ENCODE results near the gene OSTM1. TPM values are rescaled to one million over a fixed set of nuclear protein-coding genes. Genes with fewer than 3 reads are reported as not detected.

The OSTM1 gene
- total RNA-seq, 2 donors from 2014 or later: 44.6 to 73.1 TPM

DNA sequence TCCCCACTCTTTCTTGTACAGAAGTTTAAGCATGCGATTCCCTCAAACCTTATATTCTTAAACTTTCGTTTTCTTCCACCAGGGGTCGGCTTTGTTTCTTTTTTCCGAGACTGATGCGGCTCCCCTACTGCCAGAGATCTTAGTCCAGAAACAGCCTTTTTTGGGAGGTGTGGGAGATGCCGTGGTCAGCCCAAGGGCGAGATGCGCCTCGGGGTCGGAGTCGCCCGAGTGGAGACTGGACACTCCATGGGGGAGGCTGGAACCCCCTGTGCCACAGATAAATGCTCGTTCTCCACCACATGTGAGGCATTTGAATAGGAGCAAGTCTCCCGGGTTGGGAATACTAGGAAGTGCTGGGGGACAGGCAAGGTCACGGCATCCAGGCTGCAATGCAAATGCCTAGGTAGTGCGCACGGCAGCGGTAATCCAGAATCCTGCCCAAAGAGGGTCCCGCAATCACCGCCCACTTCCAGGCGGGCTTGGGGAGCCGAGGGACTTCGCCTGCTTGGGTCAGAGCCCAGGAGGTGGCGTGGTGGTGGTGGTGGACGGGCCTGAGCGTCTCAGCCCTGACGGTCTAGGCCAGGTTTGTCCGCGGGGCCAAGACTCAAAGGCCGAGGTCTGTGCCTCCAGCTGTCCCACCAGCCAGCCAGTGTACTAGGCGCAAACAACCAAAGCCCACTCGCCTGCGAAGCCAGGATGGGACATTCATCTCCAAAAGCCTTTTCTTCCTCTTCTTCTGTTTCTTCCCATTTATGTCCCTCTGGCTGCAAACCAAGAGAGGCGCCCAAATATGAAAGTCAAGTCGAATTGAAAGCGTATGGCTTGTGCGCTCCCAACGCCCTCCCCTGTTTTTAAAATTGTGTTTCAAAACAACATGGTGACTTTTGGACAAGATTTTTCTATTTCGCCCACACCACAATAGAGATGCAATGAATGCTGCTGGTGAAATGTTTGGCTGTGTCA lies 39.3 kb upstream of the OSTM1 start:
- Histone ChIP-seq H3K4me3 (no peak overlapping the region), H3K4me1 (replicated peaks) (peaks cover 2% of the 10 kb centered on the region), H3K36me3 (no peaks in the 10 kb centered on the region), H3K27ac (no peak overlapping the region), H3K9me3 (no peaks in the 10 kb centered on the region), H3K27me3 (replicated peaks; ENCODE audit: insufficient read depth) (peaks cover 12% of the 10 kb centered on the region)
- WGBS: 23% methylated on average over 31 of the region's 39 CpGs
- no peak for DNase-seq (ENCODE audit: low spot score)
- TF ChIP-seq POLR2AphosphoS5 (IDR thresholded peaks at IDR 0.05) (no peak), POLR2A (IDR thresholded peaks at IDR 0.05) (no peak)
- TF ChIP-seq, protein P1, sequence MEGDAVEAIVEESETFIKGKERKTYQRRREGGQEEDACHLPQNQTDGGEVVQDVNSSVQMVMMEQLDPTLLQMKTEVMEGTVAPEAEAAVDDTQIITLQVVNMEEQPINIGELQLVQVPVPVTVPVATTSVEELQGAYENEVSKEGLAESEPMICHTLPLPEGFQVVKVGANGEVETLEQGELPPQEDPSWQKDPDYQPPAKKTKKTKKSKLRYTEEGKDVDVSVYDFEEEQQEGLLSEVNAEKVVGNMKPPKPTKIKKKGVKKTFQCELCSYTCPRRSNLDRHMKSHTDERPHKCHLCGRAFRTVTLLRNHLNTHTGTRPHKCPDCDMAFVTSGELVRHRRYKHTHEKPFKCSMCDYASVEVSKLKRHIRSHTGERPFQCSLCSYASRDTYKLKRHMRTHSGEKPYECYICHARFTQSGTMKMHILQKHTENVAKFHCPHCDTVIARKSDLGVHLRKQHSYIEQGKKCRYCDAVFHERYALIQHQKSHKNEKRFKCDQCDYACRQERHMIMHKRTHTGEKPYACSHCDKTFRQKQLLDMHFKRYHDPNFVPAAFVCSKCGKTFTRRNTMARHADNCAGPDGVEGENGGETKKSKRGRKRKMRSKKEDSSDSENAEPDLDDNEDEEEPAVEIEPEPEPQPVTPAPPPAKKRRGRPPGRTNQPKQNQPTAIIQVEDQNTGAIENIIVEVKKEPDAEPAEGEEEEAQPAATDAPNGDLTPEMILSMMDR (IDR thresholded peaks at IDR 0.05): peak; percentile 25 to 68 (median 64)
- intact Hi-C loops (cut with DNase I): loop anchor here (5.0 to 10.0 kb wide), 2 partner anchors 381 to 413 kb away; no protein-coding TSS in a partner anchor

DNA sequence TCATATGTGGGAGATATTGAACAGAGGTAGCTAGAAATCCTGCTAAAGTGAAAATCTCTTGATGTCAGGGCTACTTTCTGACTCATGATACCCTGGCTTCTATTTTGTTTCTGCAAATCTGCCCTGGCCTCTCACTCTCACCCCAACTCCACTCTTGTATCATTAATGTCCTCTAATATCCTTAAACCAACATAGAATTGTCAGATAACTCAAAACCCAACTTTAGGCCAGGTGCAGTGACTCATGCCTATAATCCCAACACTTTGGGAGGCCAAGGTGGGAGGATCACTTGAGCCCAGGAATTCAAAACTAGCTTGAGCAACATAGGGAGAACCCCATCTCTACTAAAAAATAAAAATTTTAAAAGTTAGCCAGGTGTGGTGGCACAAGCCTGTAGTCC lies 33.8 kb upstream of the OSTM1 start:
- no peak for TF ChIP-seq POLR2A (IDR thresholded peaks at IDR 0.05)
- no peak for TF ChIP-seq POLR2AphosphoS5 (IDR thresholded peaks at IDR 0.05)
- TF ChIP-seq, protein P1 (IDR thresholded peaks at IDR 0.05): no peak
- Histone ChIP-seq H3K36me3 (no peaks in the 10 kb centered on the region), H3K27me3 (replicated peaks; ENCODE audit: insufficient read depth) (no peaks in the 10 kb centered on the region), H3K4me1 (replicated peaks) (no peaks in the 10 kb centered on the region), H3K27ac (no peak overlapping the region), H3K9me3 (no peaks in the 10 kb centered on the region), H3K4me3 (no peak overlapping the region)
- DNase-seq (ENCODE audit: low spot score): no peak
- intact Hi-C loops (cut with DNase I): no loop called here

DNA sequence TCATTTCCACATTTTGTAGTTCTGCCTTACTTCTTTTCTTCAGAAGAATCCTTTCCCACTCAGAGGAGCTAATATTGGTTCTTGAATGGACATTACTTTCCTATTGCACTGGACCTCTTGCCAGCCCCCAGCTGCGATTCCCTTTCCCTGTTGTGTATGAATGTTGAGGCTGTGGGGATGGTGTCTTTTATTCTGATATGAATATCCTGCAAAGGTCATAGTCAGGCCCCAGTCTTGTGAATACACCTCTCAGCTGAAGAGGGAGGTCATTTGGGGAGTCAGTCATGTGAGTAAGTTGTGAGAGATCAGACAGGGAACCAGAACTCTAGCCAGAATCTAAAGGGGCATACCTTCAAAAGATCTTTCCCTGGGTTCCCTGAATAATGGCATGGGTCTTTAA lies 32.6 kb upstream of the OSTM1 start:
- no peaks in the 10 kb centered on the region for H3K27me3 ChIP-seq (replicated peaks; ENCODE audit: insufficient read depth)
- intact Hi-C loops (cut with DNase I): no loop called here
- H3K4me1 ChIP-seq (replicated peaks): no peaks in the 10 kb centered on the region
- DNase-seq (ENCODE audit: low spot score): no peak
- no peak overlapping the region for H3K27ac ChIP-seq
- 96% methylated on average over 1 of the region's 1 CpG for WGBS
- no peak for TF ChIP-seq POLR2A (IDR thresholded peaks at IDR 0.05)
- TF ChIP-seq POLR2AphosphoS5 (IDR thresholded peaks at IDR 0.05): no peak
- TF ChIP-seq, protein P1 (IDR thresholded peaks at IDR 0.05): no peak
- no peaks in the 10 kb centered on the region for H3K36me3 ChIP-seq
- no peaks in the 10 kb centered on the region for H3K9me3 ChIP-seq
- no peak overlapping the region for H3K4me3 ChIP-seq

GRCh38 chr6:108106694-108107093 lies 32.2 kb upstream of the OSTM1 start:
- intact Hi-C loops (cut with DNase I): no loop called here
- Histone ChIP-seq H3K36me3 (no peaks in the 10 kb centered on the region), H3K27ac (no peak overlapping the region), H3K9me3 (no peaks in the 10 kb centered on the region), H3K4me3 (no peak overlapping the region), H3K27me3 (replicated peaks; ENCODE audit: insufficient read depth) (no peaks in the 10 kb centered on the region), H3K4me1 (replicated peaks) (no peaks in the 10 kb centered on the region)
- WGBS: 78% methylated on average over 1 of the region's 1 CpG
- DNase-seq (ENCODE audit: low spot score): no peak
- no peak for TF ChIP-seq POLR2A (IDR thresholded peaks at IDR 0.05)
- no peak for TF ChIP-seq POLR2AphosphoS5 (IDR thresholded peaks at IDR 0.05)
- TF ChIP-seq, protein P1 (IDR thresholded peaks at IDR 0.05): no peak

DNA sequence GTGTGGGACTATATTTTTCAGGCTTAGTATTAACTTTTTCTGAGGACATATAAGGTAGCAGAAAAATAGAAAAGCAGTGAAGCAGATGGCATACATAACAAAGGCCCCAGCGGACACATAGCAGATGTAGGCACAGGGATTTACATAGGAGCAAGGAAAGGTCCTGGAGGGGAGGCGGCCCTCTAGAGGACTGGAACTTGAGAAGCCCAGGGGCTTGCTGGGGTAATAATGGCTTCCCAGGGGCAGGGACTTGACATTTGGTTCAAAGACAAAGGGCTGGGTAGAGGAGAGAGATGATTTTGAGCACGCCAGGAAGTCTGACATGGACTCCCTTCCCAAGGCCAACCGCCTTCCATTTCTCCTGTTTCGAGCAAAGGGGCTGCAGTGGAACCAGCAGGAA lies 31.7 kb upstream of the OSTM1 start:
- intact Hi-C loops (cut with DNase I): no loop called here
- WGBS: 93% methylated on average over 5 of the region's 5 CpGs
- Histone ChIP-seq H3K27me3 (replicated peaks; ENCODE audit: insufficient read depth) (no peaks in the 10 kb centered on the region), H3K4me3 (no peak overlapping the region), H3K36me3 (no peaks in the 10 kb centered on the region), H3K4me1 (replicated peaks) (no peaks in the 10 kb centered on the region), H3K27ac (no peak overlapping the region), H3K9me3 (no peaks in the 10 kb centered on the region)
- DNase-seq (ENCODE audit: low spot score): no peak
- no peak for TF ChIP-seq POLR2AphosphoS5 (IDR thresholded peaks at IDR 0.05)
- TF ChIP-seq, protein P1 (IDR thresholded peaks at IDR 0.05): no peak
- TF ChIP-seq POLR2A (IDR thresholded peaks at IDR 0.05): no peak

All from prostate gland (tissue), 2 donors.